ENCODE measurements around the gene TOMM6. TPM values are rescaled to one million over a fixed set of nuclear protein-coding genes. Genes with fewer than 3 reads are reported as not detected.

The TOMM6 gene
- total RNA-seq, 1 experiment from 2014 or later: 234 TPM

- Histone ChIP-seq H3K36me3 (ENCODE audit: control insufficient read depth, insufficient read depth, low read length) (no peaks in the 10 kb centered on the region), H3K27ac (ENCODE audit: low read length) (no peak overlapping the region), H3K27me3 (ENCODE audit: control insufficient read depth, insufficient read depth, low read length) (no peaks in the 10 kb centered on the region), H3K4me3 (ENCODE audit: low read depth in 2 of 2, low read length in 2 of 2) (no peak overlapping the region), H3K4me1 (ENCODE audit: control insufficient read depth, insufficient read depth, low read length) (no peaks in the 10 kb centered on the region), H3K9me3 (ENCODE audit: control insufficient read depth, insufficient read depth, low read depth, low read length) (no peaks in the 10 kb centered on the region)
- DNase-seq (ENCODE audit: low read depth, low spot score): no peak
- CTCF ChIA-PET: no interaction called here
- no TSS peak for BruUV-seq (replicated peaks)
- no peak for ATAC-seq
- no peak for TF ChIP-seq TCF7L2 (IDR thresholded peaks at IDR 0.05; ENCODE audit: low read depth, low read length)
- TF ChIP-seq CTCF (IDR thresholded peaks at IDR 0.05): no peak
- no peak for TF ChIP-seq SIN3A (IDR thresholded peaks at IDR 0.05; ENCODE audit: borderline replicate concordance, insufficient read depth, low read depth, low read length)
- no peak for TF ChIP-seq POLR2AphosphoS5 (IDR thresholded peaks at IDR 0.05; ENCODE audit: low read depth, low read length)
- no peak for TF ChIP-seq REST (IDR thresholded peaks at IDR 0.05; ENCODE audit: insufficient read depth in 1 of 2, low read depth in 2 of 2, low read length in 1 of 2)
- POLR2A ChIA-PET: no interaction called here
- in situ Hi-C loops (cut with HindIII; ENCODE audit: low pct_unique_long_range_greater_than_20kb, low sequenced_read_pairs) (no loop called here), intact Hi-C loops (cut with micrococcal nuclease; ENCODE audit: unreplicated experiment) (no loop called here)
These were observed 27.1 kb downstream of the TOMM6 start for GRCh38 chr6:41814629-41815028.

- DNase-seq (ENCODE audit: low read depth, low spot score) (no peak), ATAC-seq (no peak)
- Histone ChIP-seq H3K4me3 (ENCODE audit: low read depth in 2 of 2, low read length in 2 of 2) (no peak overlapping the region), H3K9me3 (ENCODE audit: control insufficient read depth, insufficient read depth, low read depth, low read length) (no peaks in the 10 kb centered on the region), H3K36me3 (ENCODE audit: control insufficient read depth, insufficient read depth, low read length) (no peaks in the 10 kb centered on the region), H3K4me1 (ENCODE audit: control insufficient read depth, insufficient read depth, low read length) (no peaks in the 10 kb centered on the region), H3K27ac (ENCODE audit: low read length) (no peak overlapping the region), H3K27me3 (ENCODE audit: control insufficient read depth, insufficient read depth, low read length) (no peaks in the 10 kb centered on the region)
- in situ Hi-C loops (cut with HindIII; ENCODE audit: low pct_unique_long_range_greater_than_20kb, low sequenced_read_pairs) (no loop called here), intact Hi-C loops (cut with micrococcal nuclease; ENCODE audit: unreplicated experiment) (no loop called here)
- no TSS peak for BruUV-seq (replicated peaks)
- TF ChIP-seq SIN3A (IDR thresholded peaks at IDR 0.05; ENCODE audit: borderline replicate concordance, insufficient read depth, low read depth, low read length): no peak
- TF ChIP-seq POLR2AphosphoS5 (IDR thresholded peaks at IDR 0.05; ENCODE audit: low read depth, low read length): no peak
- TF ChIP-seq REST (IDR thresholded peaks at IDR 0.05; ENCODE audit: insufficient read depth in 1 of 2, low read depth in 2 of 2, low read length in 1 of 2): no peak
- ChIA-PET POLR2A (interaction anchor here (0.5 to 0.6 kb wide), 2 partner anchors 102 to 1278 kb away, joined by 4 to 5 read pairs; no protein-coding TSS in a partner anchor), CTCF (no interaction called here)
These were observed 28.1 kb downstream of the TOMM6 start for GRCh38 chr6:41815587-41815986.
